HCT116 (cell line): ENCODE results near the gene PKN1.

Source experiments
- CTCF ChIP-seq, 3 experiments: fragments of 200-600 bp in 1 of 3; sonication (generic) in 1 of 3; IDR thresholded peaks in 2 of 3; conservative IDR thresholded peaks in 1 of 3; 2 replicates each; pipeline ENCODE4 v1.5.1; 2012 to 2017; ENCODE audit warnings: low read depth in 2 of 3, low read length in 2 of 3, antibody characterized with exemption in 1 of 3, borderline replicate concordance in 1 of 3, control low read depth in 1 of 3, mild to moderate bottlenecking in 1 of 3, mixed read lengths in 1 of 3, mixed run types in 1 of 3, moderate library complexity in 1 of 3; ENCODE audit not compliant: insufficient read depth in 1 of 3
- EZH2 ChIP-seq: fragments of 200-600 bp; sonication (generic); IDR thresholded peaks from 2 replicates; pipeline ENCODE4 v1.6.1; 2017; ENCODE audit warnings: antibody characterized with exemption, mixed run types
- EZH2phosphoT487 ChIP-seq: fragments of 200-600 bp; IDR thresholded peaks from 2 replicates; pipeline ENCODE4 v1.6.1; 2018; ENCODE audit warnings: antibody characterized with exemption, borderline replicate concordance
- FOSL1 ChIP-seq: IDR thresholded peaks from 2 replicates; pipeline ENCODE4 v1.6.1; 2012; ENCODE audit warnings: low read depth
- POLR2A ChIP-seq: IDR thresholded peaks from 2 replicates; pipeline ENCODE4 v1.7.0; 2011; ENCODE audit warnings: borderline replicate concordance; ENCODE audit not compliant: insufficient read depth, insufficient read length; ENCODE audit errors: extremely low read depth
- RAD21 ChIP-seq: IDR thresholded peaks from 2 replicates; pipeline ENCODE4 v1.6.1; 2012; ENCODE audit warnings: low read depth, mild to moderate bottlenecking
- YY1 ChIP-seq: IDR thresholded peaks from 2 replicates; pipeline ENCODE4 v1.6.1; 2011; ENCODE audit warnings: low read length, low read depth, moderate library complexity, mild to moderate bottlenecking; ENCODE audit not compliant: insufficient replicate concordance; ENCODE audit errors: extremely low read depth
- ZNF274 ChIP-seq: fragments of 200-500 bp; sonication (Bioruptor generic); IDR thresholded peaks from 2 replicates; pipeline ENCODE4 v1.6.1; 2014; ENCODE audit warnings: mild to moderate bottlenecking, low read depth, low read length, inconsistent platforms

GRCh38 chr19:14503285-14503684 lies 70.2 kb downstream of the PKN1 start:
- no peak for TF ChIP-seq CTCF (IDR thresholded peaks at IDR 0.05 in 2 of 3, conservative IDR thresholded peaks at IDR 0.05 in 1 of 3; ENCODE audit: borderline replicate concordance in 1 of 3, insufficient read depth in 1 of 3, low read depth in 2 of 3, low read length in 2 of 3)
- TF ChIP-seq EZH2phosphoT487: no peak
- no peak for TF ChIP-seq YY1
- no peak for TF ChIP-seq ZNF274
- TF ChIP-seq EZH2: no peak
- no peak for TF ChIP-seq FOSL1
- TF ChIP-seq RAD21: no peak
- no peak for TF ChIP-seq POLR2A
